Left lobe of liver (tissue), 2 donors: ENCODE results near the gene RPS15A. TPM values are rescaled to one million over a fixed set of nuclear protein-coding genes. Genes with fewer than 3 reads are reported as not detected.
"Not testable (repeated sequence)": the region's sequence is repeated elsewhere in the genome, so short reads cannot be mapped to it uniquely, and the experiment has no call there.

Source experiments
- ATAC-seq: fragments of 200-7000 bp; cut with Tn5 transposase; one replicate; pipeline ENCODE4 v1.9.1; 2020; ENCODE audit warnings: mild to moderate bottlenecking, moderate library complexity
- DNase-seq: peaks from one replicate; pipeline ENCODE4 v3.0.0-alpha.2; 2020; ENCODE audit warnings: low spot score
- total RNA-seq: library from RNA; stranded (reverse); gene quantifications from one replicate; pipeline ENCODE4 v1.2.1, GENCODE V29; 2021
- donor health status: DM: no; HTN: no; CAD: no; lungs with moderate emphysema.
- donor health status: DM: no; HTN: yes; CAD: no.

RPS15A gene
- total RNA-seq, 1 donor from 2014 or later: 375 TPM

GRCh38 chr16:18757960-18758660 is 32.0 kb downstream of the RPS15A start:
- ATAC-seq: not testable (repeated sequence)

GRCh38 chr16:18756639-18757038 is 33.5 kb downstream of the RPS15A start:
- DNase-seq, ATAC-seq: not testable (repeated sequence)

More at GRCh38 chr16:18757960-18758660, 32.0 kb downstream of the RPS15A start:
- DNase-seq: not testable (repeated sequence)

GRCh38 chr16:18742870-18743269 is 47.3 kb downstream of the RPS15A start:
- not testable (repeated sequence) for ATAC-seq, DNase-seq

GRCh38 chr16:18740027-18740426 is 50.1 kb downstream of the RPS15A start:
- ATAC-seq, DNase-seq: not testable (repeated sequence)

- DNase-seq, ATAC-seq: not testable (repeated sequence)
These were observed 51.4 kb downstream of the RPS15A start for GRCh38 chr16:18738768-18739167.

- ATAC-seq: not testable (repeated sequence)
- peak; percentile 41 for DNase-seq
These were observed 55.9 kb downstream of the RPS15A start for GRCh38 chr16:18734279-18734678.

Other genes with a start within 250 kb of the RPS15A start
- gene NOMO2, start 228.2 kb downstream of the RPS15A start, total RNA-seq: 53.3 TPM
- 93.3 TPM for gene ARL6IP1, start 11.2 kb upstream of the RPS15A start, total RNA-seq
- 30.8 TPM for gene SMG1, start 136.1 kb upstream of the RPS15A start, total RNA-seq
- 0.30 TPM for gene TMC7, start 193.6 kb upstream of the RPS15A start, total RNA-seq